ENCODE measurements around the gene DGUOK.
"Not testable (repeated sequence)": the region's sequence is repeated elsewhere in the genome, so short reads cannot be mapped to it uniquely, and the experiment has no call there.

The DGUOK gene

GRCh38 chr2:73939419-73939818 is 12.7 kb downstream of the DGUOK start:
- Histone ChIP-seq H3K27me3 (no peaks in the 10 kb centered on the region), H3K36me3 (peaks cover 0 to 17% (median 11%) of the 10 kb centered on the region in 3 donors), H3K4me1 (peaks cover 0 to 36% (median 14%) of the 10 kb centered on the region in 4 donors), H3K27ac (no peak overlapping the region), H3K4me3 (no peak overlapping the region), H3K9me3 (no peaks in the 10 kb centered on the region)
- intact Hi-C loops (cut with DNase I; ENCODE audit: low total_unique reads), result no loop called here
- no peak for DNase-seq
- no peak for TF ChIP-seq CTCF (IDR thresholded peaks at IDR 0.05)

GRCh38 chr2:73940066-73940465 is 13.4 kb downstream of the DGUOK start:
- H3K4me3 ChIP-seq; DNase-seq; H3K27me3 ChIP-seq; H3K9me3 ChIP-seq; H3K27ac ChIP-seq; intact Hi-C loops (cut with DNase I; ENCODE audit: low total_unique reads): not testable (repeated sequence)
- Histone ChIP-seq H3K4me1 (peaks cover 0 to 35% (median 12%) of the 10 kb centered on the region in 4 donors), H3K36me3 (peaks cover 0 to 23% (median 16%) of the 10 kb centered on the region in 3 donors)

- peaks cover 0 to 12% (median 6%) of the 10 kb centered on the region in 4 donors for H3K4me1 ChIP-seq
- no peak for TF ChIP-seq CTCF (IDR thresholded peaks at IDR 0.05)
- intact Hi-C loops (cut with DNase I; ENCODE audit: low total_unique reads), result no loop called here
- no peaks in the 10 kb centered on the region for H3K27me3 ChIP-seq
- no peak overlapping the region for H3K4me3 ChIP-seq
- DNase-seq, result no peak
- peaks cover 14 to 40% (median 34%) of the 10 kb centered on the region in 3 donors for H3K36me3 ChIP-seq
- H3K9me3 ChIP-seq, result no peaks in the 10 kb centered on the region
- no peak overlapping the region for H3K27ac ChIP-seq
Observed at GRCh38 chr2:73942664-73943063, 16.0 kb downstream of the DGUOK start.

GRCh38 chr2:73944714-73945113 is 18.0 kb downstream of the DGUOK start:
- intact Hi-C loops (cut with DNase I; ENCODE audit: low total_unique reads), result no loop called here
- H3K27ac ChIP-seq, result no peak overlapping the region
- no peak for TF ChIP-seq CTCF (IDR thresholded peaks at IDR 0.05)
- H3K4me3 ChIP-seq, result no peak overlapping the region
- no peaks in the 10 kb centered on the region for H3K27me3 ChIP-seq
- no peaks in the 10 kb centered on the region for H3K9me3 ChIP-seq
- H3K4me1 ChIP-seq, result peaks cover 0 to 6% (median under 1%) of the 10 kb centered on the region in 4 donors
- H3K36me3 ChIP-seq, result peaks cover 32 to 61% (median 52%) of the 10 kb centered on the region in 3 donors
- DNase-seq, result no peak

- Histone ChIP-seq H3K27me3 (no peaks in the 10 kb centered on the region), H3K4me3 (no peak overlapping the region), H3K9me3 (no peaks in the 10 kb centered on the region), H3K36me3 (peaks cover 44 to 76% (median 67%) of the 10 kb centered on the region in 3 donors), H3K4me1 (no peaks in the 10 kb centered on the region), H3K27ac (no peak overlapping the region)
- DNase-seq, result no peak
- intact Hi-C loops (cut with DNase I; ENCODE audit: low total_unique reads), result no loop called here
- TF ChIP-seq CTCF (IDR thresholded peaks at IDR 0.05), result no peak
Observed at GRCh38 chr2:73946215-73946614, 19.5 kb downstream of the DGUOK start.

- no peak for TF ChIP-seq CTCF (IDR thresholded peaks at IDR 0.05)
- Histone ChIP-seq H3K36me3 (peaks cover 48 to 80% (median 72%) of the 10 kb centered on the region in 3 donors), H3K27ac (no peak overlapping the region)
Observed at GRCh38 chr2:73946666-73947065, 20.0 kb downstream of the DGUOK start.

More at GRCh38 chr2:73946666-73947065, 20.0 kb downstream of the DGUOK start:
- Histone ChIP-seq H3K9me3 (no peaks in the 10 kb centered on the region), H3K27me3 (no peaks in the 10 kb centered on the region), H3K4me3 (no peak overlapping the region), H3K4me1 (no peaks in the 10 kb centered on the region)
- DNase-seq, result no peak
- intact Hi-C loops (cut with DNase I; ENCODE audit: low total_unique reads), result no loop called here

Data from tibial artery (tissue), 4 donors.